ENCODE data around the gene TOP3B.

DNA sequence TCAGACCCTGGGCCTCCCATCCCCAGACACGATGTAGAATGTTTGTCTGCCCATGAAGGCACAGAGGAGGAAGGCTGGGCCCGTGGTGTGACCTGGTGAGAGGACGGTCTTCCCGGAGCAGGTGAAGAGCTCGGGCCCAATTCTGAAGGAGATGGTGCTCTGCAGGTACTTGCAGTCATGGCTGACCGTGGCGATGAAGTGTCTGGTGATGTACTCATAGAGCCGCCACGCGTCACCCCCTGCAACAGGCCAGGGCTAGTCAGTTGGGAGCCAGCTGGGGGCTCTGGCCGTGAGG is 20.0 kb downstream of the TOP3B start:
- TF ChIP-seq, protein P1, sequence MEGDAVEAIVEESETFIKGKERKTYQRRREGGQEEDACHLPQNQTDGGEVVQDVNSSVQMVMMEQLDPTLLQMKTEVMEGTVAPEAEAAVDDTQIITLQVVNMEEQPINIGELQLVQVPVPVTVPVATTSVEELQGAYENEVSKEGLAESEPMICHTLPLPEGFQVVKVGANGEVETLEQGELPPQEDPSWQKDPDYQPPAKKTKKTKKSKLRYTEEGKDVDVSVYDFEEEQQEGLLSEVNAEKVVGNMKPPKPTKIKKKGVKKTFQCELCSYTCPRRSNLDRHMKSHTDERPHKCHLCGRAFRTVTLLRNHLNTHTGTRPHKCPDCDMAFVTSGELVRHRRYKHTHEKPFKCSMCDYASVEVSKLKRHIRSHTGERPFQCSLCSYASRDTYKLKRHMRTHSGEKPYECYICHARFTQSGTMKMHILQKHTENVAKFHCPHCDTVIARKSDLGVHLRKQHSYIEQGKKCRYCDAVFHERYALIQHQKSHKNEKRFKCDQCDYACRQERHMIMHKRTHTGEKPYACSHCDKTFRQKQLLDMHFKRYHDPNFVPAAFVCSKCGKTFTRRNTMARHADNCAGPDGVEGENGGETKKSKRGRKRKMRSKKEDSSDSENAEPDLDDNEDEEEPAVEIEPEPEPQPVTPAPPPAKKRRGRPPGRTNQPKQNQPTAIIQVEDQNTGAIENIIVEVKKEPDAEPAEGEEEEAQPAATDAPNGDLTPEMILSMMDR (conservative IDR thresholded peaks at IDR 0.05; ENCODE audit: low read length) = no peak
- no peak for TF ChIP-seq EZH2phosphoT487 (IDR thresholded peaks at IDR 0.05; ENCODE audit: borderline replicate concordance, low read depth, low read length)
